ENCODE measurements around the gene PTK6. TPM values are rescaled to one million over a fixed set of nuclear protein-coding genes. Genes with fewer than 3 reads are reported as not detected.
"Not testable (repeated sequence)": the region's sequence is repeated elsewhere in the genome, so short reads cannot be mapped to it uniquely, and the experiment has no call there.

Gene PTK6
- total RNA-seq, 2 donors from 2014 or later = 0.60 TPM; not detected in 1

DNA sequence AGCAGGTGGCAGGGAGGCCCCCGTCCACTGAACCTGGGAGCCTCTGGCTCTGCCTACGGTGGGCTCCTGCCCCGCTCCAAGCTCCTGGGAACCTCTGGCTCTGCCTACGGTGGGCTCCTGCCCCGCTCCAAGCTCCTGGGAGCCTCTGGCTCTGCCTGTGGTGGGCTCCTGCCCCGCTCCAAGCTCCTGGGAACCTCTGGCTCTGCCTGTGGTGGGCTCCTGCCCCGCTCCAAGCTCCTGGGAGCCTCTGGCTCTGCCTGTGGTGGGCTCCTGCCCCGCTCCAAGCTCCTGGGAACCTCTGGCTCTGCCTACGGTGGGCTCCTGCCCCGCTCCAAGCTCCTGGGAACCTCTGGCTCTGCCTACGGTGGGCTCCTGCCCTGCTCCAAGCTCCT, 33.9 kb upstream of the PTK6 start:
- intact Hi-C loops (cut with DNase I) = loop anchor here in 1 of 2 donors (5.0 kb wide), 1 partner anchor 1369 kb away; no protein-coding TSS in a partner anchor
- not testable (repeated sequence) for DNase-seq (ENCODE audit: low spot score)

DNA sequence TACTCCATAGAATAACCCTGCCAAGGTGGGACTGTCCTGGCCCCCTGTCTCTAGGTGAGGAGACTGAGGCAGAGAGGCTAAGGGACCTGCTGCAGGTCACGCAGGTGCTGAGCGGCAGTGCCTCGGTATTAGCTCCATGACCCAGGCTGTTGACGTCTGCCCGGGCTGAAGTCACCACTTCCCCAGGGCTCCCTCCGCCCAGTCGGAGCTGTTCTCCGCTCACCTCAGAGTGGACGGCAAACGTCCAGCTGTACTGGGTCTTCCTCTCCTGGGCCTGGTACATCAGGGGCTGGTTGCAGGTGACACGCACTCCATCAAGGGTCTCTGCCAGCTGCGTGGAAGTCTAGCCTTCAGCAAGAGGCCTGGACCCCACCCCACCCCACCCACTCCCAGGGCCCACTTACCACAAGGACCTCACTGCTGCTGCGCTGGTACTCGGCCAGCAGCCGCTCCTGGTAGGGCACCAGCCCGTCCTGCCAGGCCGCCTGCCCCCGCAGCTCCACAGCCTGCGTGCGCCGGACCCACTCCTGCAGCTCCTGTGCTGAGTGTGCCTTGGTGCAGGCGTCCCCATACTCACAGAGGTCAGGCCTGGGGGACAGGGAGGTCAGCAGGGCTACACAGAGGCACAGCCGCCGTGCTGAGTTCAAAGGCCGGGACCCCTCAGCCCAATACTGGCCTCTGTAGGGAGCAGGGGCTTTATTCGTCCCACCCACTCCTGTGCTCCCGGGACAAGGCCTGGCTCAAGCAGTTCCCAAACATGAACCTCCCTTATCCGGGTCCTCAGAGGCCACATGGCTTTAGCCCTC, 33.3 kb upstream of the PTK6 start:
- intact Hi-C loops (cut with DNase I) = loop anchor here in 1 of 2 donors (5.0 kb wide), 1 partner anchor 1368 kb away; no protein-coding TSS in a partner anchor
- DNase-seq (ENCODE audit: low spot score) = no peak

DNA sequence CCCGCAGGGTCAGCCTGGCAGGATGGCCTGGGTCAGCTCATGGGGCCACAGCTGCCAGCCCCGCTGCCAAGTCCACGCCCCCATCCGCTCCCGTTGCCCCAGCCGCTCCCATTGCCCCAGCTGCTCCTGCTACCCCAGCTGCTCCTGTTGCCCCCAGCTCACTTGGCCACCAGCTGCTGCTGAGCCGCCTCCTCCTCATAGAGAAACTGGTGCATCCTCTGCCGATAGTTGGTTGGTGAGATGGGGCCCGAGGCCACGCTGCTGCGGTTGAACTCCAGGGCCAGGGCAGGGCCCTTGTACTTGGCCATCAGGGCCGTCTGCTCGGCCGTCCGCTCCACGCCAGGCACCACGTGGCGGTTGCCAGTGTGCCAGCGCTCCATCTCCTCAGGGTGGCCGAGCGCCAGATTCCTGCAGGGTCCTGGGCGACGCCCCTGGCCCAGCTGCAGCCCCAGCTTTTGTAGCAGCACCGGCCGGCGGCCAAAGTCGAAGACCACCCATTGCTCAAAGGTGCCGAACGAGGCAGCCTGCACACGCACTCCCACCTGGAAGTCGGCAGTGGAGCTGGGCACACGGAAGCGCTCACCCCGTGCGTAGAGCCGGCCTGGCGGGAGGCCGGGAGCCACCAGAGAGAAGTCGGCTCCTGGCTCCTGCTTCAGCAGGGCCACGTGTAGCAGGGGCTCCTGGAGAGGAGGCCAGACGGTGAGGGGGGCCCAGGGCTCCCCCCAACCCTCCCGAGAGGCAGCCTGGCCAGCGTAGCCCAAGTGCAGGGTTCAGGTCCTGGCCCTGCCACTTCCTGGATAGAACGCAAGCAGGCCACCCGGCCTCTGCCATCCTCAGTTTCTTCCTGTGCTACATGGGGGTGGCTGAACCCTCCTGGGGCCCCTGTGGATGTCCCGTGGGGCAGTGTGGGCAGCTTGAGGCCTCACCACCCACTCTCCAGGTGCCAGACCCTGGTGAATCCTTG, 32.1 kb upstream of the PTK6 start:
- intact Hi-C loops (cut with DNase I) = no loop called here

DNA sequence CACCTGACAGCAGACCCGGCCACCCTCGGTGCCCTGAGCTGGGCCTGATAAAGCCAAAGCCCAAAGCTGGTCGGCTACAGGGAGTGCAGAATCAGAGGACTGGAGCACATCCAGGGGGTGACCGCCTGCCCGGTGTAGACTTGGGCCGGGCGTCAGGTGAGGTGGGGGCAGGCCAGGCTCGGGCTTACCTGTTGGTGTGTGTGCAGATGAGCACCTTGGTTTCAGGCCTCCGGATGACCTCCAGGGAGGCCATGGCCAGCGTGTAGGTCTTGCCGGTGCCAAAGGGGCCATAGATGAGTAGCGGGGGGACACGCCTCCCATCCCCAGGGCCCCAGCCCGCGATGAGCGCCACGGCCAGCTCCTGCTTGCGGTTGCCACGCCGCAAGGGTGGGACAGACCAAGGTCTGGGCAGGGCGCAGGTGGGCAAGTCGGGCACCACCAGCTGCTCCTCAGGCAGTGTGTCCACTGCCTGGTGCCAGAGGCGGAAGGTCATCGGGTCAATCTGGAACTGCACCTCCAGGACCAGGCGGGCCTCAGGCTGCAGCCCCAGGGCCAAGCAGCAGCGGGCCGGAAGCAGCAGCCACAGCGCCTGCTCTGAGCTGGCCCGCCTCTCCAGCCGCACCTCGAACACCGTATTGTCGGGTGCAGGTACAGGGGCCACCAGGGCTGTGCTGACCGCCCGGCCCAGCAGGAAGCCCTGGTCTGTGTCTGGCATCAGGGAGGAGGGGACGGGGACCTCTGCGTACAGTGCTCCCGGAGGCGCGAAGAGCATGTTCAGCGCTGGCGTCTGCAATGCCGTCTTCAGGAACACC, 31.2 kb upstream of the PTK6 start:
- intact Hi-C loops (cut with DNase I) = no loop called here
- DNase-seq (ENCODE audit: low spot score) = no peak

More for the DNA sequence above, 32.1 kb upstream of the PTK6 start:
- no peak for DNase-seq (ENCODE audit: low spot score)

DNA sequence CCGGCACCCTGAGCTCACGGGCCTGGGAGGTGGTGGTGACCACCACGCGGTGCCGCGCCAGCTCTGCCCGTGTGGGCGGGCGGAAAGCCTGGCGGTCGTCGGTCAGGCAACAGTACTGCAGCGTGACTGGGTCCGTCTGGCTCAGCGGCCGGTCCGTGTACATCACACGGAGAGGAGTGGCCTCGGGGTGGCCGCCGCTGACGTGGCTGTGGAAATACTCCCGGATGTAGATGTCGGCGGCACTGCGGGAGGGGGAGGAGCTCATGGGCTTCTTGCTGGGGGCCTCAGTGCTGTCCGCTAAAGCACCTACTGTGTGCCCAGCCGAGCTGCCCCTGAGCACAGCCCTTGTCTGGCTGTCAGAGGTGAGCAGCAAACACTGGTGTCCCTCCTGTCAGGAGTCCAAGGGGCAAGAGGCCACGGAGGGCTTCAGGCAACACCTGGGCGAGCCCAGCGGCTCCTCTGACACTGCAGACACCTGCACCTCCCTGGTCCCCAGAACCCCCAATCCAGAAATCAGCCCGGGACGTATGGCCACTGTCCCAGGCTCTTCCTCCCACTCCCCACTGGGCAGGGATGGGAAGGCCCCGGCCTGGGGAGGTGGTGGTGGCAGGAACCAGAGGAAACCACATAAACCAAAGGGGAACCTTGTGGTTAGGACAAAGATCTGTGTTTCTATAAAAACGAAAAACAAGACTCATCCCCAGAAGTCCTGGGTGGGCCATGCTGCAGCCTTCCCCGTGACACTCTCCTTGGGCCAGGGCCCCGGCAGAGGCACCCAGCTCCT, 30.4 kb upstream of the PTK6 start:
- intact Hi-C loops (cut with DNase I) = no loop called here
- DNase-seq (ENCODE audit: low spot score) = peak; percentile 93

DNA sequence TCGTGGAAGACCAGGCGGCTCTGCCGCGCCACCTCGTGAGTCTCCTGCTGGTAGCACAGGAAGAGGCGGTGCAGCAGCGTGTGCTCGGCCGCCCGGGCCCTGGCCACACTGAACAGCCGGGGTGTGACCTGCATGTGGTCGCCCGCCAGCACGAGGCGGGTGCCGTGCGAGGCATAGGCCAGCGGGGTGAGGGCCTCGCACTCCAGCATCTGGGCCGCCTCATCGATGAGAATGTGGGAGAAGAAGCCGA, 29.9 kb upstream of the PTK6 start:
- no peak for DNase-seq (ENCODE audit: low spot score)
- intact Hi-C loops (cut with DNase I) = no loop called here

DNA sequence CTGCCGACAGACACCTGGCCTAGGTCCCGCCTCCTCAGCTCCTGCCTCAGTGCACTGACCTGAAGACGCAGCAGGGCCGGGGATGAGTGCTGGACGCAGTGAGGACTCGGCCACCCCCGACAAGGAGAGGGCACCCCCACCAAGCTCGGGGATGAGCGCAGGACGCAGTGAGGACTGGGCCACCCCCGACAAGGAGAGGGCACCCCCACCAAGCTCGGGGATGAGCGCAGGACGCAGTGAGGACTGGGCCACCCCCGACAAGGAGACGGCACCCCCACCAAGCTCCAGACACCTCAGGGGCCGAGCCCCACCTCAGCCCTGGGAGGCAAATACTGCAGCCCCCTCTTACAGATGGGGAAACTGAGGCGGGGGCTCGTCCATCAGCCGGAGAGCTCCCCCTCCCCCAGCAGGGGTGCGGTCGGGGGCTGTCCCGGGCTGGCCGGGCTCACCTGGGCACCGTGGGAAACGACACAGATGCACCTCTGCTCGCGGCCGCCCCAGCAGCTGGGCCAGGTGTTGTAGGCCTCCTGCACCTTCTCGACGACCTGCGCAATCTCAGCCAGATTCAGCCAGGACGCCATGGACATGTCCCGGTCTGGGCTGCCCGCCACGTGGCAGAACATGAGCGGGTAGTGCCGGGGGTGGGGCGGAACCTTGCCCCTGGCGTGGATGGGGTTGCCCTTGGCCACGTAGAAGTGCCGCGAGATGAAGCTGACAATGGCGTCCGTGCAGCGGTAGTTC, 29.4 kb upstream of the PTK6 start:
- DNase-seq (ENCODE audit: low spot score) = no peak
- intact Hi-C loops (cut with DNase I) = no loop called here

DNA sequence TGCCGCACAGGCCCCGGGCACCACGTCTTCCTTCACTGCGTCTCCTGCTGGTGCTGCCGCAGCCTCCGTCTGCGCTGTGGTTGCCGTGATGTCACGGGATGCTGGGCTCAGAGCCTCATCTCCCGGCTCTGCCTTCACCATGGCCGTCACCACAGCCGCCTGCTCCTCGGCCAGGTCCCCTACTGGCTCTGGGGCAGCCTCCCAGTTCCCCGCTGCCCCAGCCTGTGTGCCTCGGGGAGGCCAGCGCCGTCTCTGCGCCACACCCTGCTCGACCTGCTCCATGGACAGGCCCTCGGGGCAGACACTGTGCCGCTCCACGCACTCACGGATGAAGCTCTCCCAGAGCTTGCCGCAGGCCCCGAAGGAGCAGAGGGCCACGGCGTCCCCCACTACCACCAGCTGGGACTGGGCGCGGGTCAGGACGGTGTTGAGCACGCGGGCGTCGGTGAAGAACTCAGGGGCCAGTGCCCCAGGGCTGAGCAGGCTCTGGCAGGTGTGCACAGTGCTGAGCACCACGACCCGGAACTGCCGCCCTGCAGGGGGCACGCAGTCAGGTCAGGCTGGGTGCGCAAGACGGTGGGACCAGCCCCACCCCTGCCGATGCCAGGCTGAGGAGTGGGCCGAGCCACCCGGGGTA, 28.6 kb upstream of the PTK6 start:
- intact Hi-C loops (cut with DNase I) = no loop called here
- no peak for DNase-seq (ENCODE audit: low spot score)

DNA sequence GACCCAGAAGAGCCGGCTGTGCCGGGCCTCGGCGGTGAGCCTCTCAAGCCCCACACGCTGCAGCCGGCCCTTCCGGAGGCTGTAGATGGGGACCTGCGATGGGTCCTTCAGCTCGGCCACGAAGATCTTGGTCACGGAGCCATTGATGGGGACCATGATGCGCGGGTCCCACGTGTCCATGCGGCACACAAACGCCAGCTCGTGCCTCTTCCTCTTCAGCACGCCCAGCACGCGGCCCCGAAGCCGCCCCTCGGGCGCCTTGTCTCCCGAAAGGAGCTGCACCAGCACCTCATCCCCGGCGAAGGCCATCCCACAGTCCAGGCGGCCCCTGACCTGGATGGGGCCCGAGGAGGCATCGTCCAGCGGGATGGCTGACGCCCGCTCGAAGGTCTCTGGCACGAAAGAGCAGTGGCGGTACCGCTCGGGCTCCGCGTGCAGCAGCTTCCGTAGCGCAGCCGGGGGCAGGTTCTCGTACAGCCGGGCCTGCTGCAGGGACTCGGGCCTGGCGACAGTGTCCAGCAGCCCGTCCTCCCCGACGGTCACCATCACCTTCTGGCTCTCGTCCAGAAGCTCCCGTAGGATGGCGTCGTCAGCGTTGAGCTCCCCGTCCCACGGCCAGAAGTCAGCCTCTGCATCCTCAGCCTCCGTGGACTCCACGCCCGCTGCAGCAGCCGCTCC, 28.0 kb upstream of the PTK6 start:
- no peak for DNase-seq (ENCODE audit: low spot score)
- intact Hi-C loops (cut with DNase I) = no loop called here

DNA sequence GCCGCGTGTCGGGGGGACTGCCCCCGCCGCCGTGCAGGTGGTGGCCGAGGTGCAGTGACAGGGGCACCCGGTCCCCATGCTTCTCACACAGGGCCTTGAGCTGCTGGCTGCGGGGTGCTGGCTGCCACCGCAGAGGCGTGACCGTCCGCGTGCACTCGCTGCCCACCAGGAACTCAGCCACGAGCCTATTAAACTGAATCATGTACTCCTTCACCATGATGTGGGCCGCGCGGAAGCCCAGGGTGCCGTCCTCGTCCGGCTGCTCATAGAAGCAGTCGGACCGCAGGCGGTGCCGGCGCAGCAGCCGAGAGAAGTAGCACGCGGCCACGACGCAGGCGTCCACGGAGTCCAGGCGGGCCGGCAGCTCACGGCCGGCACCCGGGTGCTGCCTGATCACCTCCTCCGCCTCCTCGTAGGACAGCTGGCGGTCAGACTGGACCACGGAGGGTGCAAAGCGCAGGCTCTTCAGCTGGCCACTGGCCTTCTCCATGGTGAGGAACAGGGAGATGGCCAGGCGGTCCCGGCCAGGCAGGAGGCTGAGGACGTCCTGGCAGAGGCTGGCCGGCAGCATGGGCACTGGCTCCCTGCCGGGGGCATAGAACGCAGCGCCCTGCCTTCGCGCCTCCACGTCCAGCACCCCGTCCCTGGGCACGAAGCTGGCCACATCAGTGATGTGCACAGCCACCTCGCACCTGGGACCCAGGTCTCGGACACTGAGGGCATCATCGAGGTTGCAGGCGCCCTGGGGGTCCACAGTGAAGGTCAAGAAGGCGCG, 27.0 kb upstream of the PTK6 start:
- intact Hi-C loops (cut with DNase I) = no loop called here
- DNase-seq (ENCODE audit: low spot score) = no peak

DNA sequence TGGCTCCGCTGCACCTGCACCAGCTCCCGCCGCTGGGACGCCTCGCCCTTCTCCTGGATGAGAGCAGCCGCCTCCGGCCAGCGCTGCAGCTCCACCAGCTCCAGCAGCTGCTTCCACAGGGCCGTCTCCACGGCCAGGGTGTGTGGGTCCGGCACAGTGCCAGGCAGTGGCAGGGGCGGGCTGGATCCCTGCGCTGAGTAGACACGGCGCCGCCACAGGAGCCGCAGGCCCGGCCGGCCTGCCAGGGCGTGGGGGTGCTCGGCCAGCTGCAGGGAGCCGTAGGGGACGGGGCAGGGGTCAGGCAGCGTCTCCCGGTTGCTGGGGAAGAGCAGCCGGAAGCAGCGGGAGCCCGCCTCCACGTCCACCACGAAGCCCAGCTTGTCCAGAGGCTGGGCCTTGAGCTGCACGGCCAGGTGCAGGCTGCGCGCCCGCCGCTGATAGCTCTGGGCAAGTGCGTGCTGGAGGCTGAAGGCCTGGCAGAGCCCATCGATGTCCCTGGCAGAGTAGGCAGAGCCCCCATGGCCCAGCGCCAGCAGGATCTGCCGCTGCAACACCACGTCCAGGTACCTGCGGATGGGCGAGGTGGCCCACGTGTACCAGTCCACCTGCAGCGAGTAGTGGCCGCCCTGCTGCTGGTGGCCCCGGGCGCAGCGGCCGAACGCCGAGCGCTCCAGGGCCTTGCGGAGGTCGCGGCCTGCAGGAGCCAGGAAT, 26.2 kb upstream of the PTK6 start:
- intact Hi-C loops (cut with DNase I) = no loop called here
- no peak for DNase-seq (ENCODE audit: low spot score)

DNA sequence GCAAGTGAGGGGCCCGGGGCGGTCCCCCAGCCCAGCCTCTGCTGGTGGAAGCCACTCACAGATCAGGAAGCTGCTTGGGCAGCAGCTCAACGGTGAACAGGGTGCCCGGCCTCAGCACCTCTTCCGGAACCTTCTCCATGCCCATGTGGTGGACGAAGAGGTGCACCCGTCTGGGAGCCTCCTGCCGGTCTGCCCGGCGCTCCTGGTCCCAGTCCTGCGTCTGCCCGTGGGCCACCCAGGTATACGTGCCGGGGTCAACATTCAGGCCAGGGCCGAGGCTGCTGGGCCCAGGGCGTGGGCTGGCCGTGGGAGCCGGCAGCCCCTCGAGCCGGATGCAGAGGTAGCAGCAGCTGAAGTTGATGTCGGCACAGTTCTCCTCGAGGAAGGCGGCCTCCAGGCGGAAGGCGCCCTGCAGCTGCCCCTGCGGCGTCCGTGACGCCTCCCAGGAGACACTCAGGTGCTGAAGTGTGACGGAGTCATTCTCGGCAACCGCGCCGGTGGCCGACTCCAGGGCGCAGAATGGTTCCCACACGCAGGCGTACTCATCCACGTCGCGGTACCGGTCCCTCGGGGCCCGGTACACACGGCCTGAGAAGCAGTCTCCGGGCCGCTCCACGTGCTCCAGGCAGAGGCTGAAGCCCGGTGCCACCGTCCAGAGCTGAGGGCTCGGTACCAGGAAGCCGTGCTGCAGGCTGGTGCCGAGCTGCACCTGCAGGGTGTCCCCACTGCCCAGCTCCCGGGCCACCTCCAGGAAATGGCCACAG, 25.5 kb upstream of the PTK6 start:
- DNase-seq (ENCODE audit: low spot score) = no peak
- intact Hi-C loops (cut with DNase I) = no loop called here

DNA sequence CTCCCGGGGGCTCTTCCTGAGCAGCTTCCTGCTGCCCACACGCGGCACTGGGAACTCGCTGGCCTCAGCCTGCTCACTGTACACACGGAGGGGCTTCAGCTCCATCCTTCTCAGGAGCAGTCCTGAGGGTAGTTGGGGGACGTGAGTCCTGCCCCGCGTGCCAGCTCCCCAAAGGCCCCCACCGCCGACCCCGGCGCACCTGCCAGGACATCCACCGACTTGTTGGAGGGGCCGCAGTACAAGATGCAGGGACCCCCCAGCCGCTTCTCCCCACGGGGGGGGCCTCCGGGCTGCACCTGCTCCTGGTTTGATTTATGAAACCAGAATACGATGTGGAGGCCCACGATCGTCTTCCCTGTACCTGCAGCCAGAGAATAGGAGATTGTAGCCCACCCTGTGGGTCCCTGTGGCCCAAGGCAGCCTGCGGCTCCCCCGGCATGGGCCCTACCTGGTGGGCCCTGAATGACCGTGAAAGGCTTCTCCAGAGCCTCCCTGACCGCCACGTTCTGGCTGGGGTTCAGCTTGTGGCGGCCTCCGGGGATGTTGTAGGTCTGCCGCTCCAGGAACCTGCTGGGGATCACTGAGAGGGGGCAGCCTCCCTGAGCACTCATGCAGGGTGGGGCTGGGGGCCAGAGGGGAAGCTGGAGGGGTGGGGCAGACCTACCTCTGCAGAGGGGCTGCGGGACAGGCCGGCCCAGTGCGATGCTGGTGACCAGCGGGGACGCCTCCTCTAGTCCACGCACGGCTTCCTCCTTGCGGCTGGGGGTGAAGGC, 24.6 kb upstream of the PTK6 start:
- DNase-seq (ENCODE audit: low spot score) = no peak
- intact Hi-C loops (cut with DNase I) = no loop called here

DNA sequence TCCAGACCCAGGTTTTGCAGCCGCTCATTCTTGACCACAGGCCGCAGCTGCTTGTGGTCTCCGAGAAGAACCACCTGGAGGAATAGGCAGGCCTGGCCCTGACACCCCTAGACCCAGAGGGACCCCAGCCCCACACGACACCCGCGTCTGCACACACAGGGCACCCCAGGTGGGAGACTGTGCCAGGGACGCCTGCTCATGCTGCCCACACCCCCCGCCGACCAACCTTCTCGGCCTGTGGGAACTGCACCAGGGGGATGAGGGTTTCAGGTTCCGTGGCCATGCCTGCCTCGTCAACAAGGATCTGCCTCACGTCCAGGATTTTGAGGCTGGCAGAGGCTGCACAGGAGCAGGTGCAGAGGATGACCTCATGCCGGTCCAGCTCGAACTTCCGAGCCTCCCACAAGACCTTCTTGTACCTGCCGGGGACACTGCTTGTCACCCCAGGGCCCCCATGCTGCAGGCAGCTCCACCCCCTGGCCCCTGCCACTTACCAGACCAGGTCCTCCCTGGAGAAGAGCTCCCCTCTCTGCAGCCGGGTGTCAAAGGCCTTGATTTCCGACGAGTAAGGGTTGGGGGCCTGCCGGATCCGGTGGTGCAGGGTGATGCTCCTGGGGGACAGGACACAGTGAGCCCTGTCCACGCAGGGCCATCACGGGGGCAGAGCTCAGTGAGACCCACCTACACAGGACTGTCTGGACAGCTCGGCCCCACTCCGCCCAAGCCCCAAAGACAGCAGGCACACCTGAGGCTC, 23.9 kb upstream of the PTK6 start:
- no peak for DNase-seq (ENCODE audit: low spot score)
- intact Hi-C loops (cut with DNase I) = no loop called here

All from posterior vena cava (tissue), 2 donors.